CD4-positive, alpha-beta T cell treated with Interleukin-15 for 1 hour (primary cell): ENCODE data around the gene SLITRK2.

Experiments
- DNase-seq: peaks from one replicate; pipeline ENCODE4 v3.0.0-alpha.2; 2020

Gene SLITRK2, protein sequence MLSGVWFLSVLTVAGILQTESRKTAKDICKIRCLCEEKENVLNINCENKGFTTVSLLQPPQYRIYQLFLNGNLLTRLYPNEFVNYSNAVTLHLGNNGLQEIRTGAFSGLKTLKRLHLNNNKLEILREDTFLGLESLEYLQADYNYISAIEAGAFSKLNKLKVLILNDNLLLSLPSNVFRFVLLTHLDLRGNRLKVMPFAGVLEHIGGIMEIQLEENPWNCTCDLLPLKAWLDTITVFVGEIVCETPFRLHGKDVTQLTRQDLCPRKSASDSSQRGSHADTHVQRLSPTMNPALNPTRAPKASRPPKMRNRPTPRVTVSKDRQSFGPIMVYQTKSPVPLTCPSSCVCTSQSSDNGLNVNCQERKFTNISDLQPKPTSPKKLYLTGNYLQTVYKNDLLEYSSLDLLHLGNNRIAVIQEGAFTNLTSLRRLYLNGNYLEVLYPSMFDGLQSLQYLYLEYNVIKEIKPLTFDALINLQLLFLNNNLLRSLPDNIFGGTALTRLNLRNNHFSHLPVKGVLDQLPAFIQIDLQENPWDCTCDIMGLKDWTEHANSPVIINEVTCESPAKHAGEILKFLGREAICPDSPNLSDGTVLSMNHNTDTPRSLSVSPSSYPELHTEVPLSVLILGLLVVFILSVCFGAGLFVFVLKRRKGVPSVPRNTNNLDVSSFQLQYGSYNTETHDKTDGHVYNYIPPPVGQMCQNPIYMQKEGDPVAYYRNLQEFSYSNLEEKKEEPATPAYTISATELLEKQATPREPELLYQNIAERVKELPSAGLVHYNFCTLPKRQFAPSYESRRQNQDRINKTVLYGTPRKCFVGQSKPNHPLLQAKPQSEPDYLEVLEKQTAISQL

DNA sequence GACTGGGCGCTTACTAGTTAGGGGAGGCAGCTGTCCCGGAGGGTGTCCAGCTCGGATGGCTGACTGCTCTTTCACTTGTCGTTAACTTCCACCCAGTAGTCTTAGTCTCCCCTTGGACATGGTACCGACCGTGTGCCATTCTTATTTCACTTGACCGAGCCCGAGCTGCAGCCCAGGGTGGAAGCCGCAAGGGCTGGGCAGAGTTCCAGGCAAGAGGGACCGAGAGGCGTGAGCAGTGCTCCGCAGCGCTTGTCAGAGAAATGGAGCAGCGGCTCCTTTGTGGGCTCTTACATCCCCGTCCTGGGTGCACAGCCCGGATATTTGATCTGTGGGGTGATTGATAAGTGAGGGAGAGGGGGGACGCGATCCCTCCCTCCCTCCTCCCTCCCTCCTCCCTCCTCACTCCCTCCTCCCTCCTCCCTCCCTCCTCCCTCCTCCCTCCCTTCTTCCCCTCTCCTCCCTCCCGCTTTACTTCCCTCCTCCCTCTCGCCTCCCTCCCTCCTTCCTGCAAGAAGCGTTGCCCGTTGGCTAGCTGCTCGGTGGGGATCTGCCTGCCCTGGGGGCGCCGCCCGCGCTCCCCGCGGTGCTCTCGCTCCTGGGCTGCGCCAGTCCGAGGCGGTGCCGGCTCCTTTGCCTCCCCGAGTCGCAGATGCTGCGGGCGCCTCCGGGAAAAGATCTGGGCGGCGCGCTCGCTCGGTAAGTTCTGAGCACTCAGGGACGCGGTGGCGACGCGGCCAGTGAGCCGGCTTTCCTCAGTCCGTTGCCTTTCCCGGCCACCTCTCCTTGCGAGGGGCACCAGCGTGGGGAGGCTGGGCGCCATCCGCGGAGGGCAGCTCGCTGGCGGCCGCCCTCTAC is at the start of gene SLITRK2:
Gene SLITRK2 (plus strand): TSS at position 499 of the 855 bp plus-strand sequence. CDS start 4,597 bp downstream, outside the sequence.
- no peak for DNase-seq

DNA sequence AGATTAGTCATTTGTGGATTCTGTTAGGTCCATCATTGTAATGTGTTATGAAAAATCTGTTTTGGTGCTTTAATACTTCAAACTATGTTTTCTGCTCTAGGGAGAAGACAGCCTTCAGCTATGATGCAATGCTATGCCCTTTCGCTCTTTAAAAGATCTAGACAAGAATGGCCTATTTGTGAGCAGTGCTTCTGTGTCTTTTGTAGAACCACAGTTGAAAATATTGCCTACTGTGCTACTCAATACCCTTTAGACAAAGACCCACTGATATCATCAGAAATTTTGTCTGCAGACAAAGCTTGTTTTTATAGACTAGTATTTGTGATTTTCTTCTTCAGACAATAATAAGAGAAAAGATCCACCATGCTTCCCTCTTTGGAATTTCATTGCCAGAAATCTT is 44.6 kb upstream of the SLITRK2 start:
- DNase-seq, result no peak

DNA sequence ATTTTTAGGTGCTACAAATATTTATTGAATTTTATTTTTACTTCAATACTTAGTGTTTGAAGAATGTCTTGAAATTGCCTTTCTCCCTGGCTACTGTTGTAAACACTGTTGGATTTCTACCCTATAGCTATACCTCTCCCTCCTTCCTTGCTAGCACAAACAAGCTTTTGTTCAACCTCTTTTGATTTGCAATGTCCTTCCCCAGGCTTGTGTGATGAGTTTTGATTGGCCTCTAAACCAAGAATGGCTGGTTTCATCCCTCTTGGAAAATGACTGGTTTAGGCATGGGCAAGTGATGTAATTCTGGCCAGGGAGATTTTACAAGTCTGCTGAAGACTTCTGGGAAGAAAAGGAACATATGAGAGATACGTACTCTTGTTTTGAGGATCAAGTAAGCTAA is 25.3 kb upstream of the SLITRK2 start:
- DNase-seq, result no peak

DNA sequence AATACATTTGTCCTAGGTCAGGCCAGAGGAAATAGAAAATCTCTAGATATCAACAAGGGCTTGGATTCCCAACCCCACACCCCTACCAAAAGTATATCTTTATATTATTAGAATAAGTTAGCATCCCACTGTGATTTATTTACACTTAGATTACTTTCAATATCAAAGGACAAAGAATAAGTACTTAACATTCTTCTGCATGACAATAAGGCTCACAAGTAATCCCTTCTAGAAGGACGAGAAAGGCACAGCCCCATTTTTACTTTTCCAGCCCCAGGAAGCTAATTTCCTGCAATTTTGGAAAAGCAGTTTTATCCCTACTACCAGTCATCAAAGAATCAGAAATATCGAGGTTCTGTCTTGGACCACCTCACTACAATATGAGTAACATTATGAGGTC is 14.1 kb upstream of the SLITRK2 start:
- no peak for DNase-seq

DNA sequence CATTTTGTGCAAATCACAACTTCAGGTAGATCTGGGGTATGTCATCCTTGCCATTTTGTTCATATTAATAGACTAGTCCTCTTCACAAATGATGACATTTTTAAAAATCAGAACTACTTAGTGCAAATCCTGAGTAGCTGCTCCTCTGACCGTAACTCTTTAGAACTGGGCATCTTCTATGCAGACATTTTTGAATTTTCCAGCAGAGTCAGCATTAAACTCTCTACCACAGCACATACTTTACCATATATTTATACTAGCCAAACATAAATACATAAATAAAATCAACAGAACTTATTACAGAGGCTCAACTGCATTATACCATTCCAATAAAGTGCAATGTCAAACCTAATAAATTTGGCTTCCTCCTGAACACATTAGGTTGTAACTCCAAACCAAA is 4.5 kb upstream of the SLITRK2 start:
- no peak for DNase-seq

DNA sequence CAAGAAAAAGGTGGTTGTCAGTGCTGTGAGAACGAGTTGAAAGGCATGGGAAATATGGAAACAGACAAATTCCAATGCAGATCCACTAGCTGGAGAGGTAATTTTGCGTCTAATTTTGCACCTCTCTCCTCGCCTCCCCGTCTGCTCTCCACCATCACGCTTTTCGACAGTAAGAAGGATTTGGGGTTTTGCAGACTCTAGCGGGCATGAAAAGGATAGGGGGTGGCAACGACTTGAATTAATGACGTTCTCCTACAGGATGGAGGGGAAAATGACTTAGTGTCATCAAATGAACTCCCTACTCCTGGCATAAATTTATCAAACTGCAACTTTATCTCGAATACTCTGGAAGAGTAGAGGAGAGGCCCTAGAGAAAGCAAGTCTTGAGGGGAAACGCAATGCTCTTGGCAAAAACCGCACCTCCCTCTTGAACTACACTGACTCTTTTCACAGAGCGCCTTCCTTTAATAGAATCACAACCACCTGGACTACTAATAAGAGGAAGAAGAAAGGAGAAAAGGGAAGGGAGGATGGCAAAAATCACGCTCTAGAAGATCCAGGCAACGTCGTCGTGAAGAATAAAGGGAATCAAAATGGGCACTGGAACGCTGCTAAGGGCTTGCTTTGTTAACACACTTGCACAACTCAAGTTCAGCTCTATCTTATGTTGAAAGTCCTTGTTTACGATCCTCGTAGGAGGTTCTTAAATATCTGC is 871 bp upstream of the SLITRK2 start:
- DNase-seq, result no peak

DNA sequence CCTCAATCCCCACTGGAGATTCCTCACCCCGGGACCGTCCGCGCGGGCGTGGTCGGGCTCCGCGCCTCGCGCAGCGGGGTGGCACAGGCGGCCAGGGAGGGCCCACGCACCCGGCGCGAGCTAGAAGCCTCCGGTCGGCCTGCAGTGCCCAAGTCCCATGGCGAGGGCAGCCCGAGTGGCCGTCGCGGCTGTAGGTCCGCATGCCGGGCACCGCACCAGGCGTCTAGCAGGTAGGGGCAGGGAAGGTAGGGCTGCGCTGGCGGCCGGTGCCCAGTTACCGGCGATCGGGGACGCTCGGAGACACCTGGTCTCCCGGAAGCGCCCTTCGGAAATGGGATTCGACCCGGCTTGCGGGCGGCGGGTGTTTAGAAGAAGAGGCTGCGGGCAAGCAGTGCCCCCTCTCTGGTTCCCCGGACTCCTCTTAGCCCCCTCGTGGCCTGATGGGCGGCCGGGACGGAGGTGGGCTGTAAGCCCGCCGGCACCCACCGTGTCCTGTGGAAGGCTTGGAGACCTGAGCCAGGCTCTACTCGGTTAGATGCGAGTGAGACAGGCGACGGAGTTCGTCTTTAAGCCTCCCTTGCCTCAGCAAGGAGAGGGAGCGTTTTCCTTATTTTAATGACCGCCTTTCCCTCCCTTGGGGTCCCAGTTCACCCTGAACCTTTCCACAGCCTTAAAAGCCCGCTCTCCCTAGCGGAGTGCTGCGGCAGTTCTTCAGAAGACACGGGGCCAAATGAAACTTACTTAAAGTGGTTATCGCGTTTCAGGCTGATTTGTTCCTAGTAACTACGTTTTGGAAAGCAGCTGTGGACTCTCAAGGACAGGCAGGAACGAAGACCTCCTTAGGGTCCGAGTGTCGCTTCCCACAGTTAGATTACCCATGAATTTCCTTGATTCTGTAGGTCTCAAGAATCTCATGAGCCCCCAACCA is 821 bp downstream of the SLITRK2 start:
- DNase-seq, result no peak

DNA sequence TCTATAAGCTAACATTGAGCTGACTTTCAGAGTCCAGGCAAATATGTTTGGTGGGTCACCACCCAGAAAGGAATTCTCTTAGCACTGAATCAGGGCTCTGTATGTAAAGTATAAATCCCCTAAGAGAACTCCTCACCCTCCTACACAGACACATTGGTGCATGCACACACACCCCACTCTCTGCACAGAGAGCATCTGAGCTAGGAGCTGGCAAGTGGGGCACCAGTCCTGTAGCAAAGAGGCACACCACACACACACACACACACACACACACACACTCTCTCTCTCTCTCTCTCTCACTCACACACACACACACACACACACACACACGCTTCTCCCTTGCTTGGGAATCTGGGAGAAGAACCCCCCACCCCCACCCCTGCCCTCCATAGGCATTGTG is 3.2 kb downstream of the SLITRK2 start:
- no peak for DNase-seq

DNA sequence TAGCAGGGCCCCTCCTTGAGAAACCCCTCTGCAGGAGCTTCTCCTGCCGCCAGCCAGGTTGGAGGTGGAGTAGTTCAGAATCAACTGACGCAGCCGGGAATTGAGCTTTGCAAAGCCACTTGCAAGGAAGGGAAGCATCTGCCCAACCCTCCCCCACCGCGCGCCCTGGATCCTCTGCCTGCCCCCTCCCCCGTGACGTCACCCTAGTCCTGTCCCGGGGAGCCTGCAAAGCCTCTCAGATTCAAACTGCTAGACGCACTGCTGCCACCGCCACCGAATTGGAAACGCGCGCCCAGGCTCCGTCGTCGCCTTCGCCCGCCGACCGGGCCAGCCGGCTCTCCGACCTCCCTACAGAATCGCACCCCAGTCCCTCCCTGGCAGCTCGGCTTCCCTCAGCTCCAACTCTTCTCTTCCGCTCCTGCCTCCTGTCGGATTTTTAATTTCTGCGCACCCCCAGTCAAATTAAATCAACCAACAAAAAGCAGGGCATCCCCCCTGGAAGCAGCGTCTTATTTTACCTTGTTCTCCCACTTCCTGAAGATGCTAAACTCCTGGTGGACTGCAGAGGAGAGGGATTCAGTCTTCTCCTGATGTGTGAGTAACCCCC is 3.8 kb downstream of the SLITRK2 start:
- DNase-seq, result no peak

DNA sequence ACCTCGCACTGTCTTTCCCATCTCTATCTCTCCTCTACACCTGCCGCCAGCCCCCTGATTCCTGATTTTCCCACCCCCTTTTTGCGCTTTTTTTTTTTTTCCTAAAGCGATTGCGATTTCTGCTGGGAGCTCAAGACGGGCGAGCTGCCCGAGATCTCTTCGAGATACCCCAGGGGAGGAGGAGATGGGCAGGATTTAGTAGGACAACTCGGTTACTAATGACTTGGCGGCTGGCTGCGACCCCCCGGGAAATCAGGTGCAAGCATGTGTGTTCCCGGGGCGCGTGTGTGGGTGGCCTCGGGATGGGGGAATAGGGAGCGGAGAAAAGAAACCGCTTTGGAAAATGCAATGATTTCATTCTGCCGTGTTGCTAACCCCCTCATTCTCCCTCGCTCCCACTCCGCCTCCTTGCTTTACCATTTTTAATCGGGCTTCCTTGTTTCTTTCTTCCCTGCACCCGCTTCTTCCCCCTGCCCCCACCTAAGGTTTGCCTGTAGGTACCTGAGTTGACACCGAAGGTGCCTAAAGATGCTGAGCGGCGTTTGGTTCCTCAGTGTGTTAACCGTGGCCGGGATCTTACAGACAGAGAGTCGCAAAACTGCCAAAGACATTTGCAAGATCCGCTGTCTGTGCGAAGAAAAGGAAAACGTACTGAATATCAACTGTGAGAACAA is 4.4 kb downstream of the SLITRK2 start:
- DNase-seq, result no peak

DNA sequence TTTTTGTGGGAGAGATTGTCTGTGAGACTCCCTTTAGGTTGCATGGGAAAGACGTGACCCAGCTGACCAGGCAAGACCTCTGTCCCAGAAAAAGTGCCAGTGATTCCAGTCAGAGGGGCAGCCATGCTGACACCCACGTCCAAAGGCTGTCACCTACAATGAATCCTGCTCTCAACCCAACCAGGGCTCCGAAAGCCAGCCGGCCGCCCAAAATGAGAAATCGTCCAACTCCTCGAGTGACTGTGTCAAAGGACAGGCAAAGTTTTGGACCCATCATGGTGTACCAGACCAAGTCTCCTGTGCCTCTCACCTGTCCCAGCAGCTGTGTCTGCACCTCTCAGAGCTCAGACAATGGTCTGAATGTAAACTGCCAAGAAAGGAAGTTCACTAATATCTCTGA is 5.5 kb downstream of the SLITRK2 start:
- DNase-seq, result no peak

DNA sequence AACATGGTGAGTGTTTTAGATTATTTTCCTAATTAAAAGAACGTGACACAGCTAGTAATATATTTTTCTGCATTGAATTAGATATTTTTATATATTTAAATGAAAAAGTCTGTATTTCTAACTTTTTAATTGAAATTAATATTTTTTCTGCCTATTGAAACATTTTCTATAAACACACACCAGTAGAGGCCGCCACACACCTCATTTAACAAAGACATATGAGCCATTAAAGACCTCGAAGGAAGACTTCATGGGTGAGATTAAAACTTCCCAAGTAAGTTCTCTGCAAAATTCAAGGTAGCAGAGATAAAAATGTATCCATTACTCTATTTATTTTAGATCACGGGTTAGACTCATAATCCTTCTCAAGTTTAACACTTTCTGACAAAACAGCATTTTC is 8.3 kb downstream of the SLITRK2 start:
- no peak for DNase-seq

DNA sequence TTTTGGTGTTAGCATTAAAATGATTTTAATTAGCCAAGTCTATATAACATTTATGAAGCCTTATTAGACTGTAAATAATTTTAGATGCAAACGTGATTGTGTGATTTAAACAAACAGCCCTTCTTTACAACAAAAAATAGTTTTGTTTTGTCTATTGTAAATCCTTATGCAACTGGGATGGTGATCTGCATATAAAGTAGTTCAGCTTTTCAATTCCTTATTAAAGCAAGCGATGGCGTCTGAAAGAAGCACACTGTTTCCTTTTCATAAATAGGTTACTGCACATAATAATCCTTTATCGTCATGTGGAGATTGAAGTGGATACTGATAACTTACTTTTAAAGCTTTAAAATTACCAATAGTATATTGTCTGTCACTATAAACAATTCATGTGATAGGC is 8.8 kb downstream of the SLITRK2 start:
- DNase-seq, result no peak

DNA sequence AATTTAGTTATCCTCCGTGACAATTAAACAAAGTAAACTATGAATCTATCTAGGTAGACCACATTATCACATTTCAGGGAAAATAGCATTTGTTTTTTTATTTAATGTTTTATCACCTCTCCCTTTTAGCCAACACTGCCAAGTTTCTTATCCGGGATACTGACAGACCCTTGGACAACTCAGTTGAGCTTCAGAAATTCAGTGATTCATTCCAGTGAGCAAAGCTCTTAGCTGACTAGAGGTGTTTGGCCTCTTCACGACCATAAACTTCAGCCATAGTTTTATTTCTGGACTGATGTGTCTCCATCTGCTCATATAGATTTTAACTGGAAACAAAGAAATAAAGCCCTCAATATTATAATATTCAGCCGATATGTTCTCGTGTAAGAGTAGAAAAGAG is 15.2 kb downstream of the SLITRK2 start:
- DNase-seq, result no peak

DNA sequence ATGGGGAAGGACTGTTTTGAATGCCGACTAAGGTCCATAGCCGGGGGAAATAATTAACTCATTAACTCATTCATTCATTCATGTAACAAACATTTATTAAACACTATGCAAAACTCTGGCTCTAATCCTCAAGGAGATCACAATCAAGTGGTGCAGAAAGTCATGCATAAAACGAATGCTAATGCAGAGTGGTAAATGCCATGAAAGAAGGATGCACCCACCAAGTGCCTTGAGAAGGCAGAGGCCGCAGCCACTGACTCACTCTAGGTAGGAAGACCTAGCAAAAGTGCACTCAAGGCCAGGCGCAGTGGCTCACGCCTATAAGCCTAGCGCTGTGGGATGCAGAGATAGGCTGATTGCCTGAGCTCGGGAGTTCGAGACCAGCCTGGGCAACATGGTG is 22.9 kb downstream of the SLITRK2 start:
- DNase-seq, result no peak

DNA sequence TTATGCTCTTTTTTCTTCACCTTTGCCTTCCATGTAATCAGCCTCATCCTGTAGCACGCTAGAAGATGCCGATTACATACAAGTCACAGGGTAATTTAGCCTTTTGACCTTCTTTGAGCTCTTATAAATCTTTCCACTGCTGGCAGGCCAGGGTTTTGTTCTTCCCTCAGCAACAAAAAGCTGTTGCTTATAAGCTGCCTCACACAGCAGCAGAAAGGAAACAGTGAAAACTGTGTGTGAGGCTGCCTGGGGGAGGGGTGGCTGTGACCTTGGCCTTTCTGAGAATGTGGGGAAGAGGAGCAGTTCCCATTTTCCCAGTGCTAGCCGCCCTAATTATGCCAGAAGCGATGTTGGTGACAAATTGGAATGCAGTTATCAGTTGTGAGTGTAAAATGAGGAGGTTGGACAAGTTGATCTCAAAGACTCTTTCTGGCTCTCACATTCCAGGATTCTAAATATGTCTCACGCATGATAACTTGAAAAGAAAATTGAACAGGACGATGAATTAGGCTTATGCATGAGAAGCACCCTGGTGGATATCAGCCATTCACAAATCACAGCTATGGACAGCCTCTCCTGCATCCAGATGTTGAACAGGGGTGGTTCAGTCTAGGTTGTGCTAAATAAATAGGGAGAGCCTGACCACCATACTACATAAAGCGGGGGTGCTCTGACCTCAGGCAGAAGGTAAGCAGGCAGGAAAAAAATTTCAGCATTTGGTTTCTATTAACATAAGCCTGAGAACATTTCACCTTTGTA is 25.7 kb downstream of the SLITRK2 start:
- DNase-seq, result no peak

DNA sequence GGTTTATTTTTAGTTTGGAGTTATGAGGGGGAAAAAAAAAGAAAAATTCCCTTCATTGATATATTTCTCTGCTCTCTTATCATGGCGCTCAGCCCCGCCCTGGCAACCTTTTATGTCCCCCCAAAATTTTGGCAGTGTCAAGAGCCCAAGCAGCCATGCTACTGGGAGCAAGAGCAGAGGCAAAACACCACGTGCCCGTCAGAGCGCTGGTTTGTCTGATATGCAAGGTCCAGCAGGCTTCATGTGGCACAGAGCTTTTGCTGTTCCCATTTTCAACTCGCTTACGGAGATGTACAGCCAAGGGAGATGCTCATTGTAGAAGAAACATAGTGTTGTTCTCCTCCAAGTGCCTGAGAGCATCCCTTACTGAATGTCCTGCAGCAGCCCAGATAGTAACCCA is 27.3 kb downstream of the SLITRK2 start:
- DNase-seq, result no peak

DNA sequence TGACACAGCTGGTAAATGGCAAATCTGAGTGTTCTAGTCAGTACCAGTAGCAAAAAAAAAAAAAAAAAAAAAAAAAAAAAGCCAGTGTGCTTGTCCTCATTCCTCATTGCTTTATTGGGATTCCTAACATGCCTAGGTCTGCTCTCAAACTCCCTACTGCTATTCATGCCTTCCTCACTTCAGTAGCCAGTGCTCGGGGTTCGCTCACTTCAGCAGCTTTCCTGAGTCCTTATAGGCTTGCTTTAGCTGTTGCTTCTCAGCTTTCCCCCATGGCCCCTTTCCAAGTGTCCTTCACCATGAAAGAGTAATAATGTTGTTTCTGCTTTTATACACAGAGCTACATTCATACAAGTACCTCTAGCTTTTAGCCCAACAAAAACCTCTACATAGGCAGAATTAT is 30.8 kb downstream of the SLITRK2 start:
- DNase-seq, result no peak

DNA sequence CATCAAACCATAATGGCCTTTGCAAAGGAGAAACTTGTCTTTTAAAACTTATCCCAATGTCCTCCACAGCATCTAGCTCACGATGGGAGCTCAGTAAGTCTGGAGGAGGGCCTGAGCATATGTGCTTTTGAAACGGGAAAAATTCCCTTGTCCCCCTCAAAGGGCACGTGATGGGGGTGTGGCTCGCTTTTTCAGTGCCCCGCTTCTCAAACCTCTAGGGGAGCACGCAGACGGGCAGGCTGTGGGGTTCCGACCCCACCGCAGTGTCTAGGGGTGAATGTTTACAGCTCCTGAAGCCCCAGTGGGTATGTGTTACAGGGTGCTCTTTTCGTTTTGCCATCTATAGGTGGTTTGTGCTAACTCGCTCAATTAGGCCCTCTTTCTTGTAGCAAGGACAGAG is 31.2 kb downstream of the SLITRK2 start:
- DNase-seq, result no peak

DNA sequence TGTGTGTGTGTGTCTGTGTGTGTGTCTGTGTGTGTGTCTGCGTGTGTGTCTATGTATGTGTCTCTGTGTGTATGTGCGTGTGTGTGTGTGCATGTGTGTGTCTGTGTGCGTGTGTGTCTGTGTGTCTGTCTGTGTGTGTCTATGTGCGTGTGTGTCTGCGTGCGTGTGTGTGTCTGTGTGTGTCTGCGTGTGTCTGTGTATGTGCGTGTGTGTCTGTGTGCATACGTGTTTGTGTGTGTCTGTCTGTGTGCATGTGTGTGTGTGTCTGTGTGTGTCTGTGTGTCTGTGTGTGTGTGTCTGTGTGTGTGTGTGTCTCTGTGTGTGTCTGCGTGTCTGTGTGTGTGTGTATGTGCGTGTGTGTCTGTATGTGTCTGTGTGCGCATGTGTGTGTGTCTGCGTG is 35.6 kb downstream of the SLITRK2 start:
- no peak for DNase-seq
